Frontal cortex (tissue), 4 donors: ENCODE data around the gene PRCP. TPM values are rescaled to one million over a fixed set of nuclear protein-coding genes. Genes with fewer than 3 reads are reported as not detected.
A peak's percentile ranks its signal among the peaks of the same experiment; 100 is the strongest.

Source experiments
- DNase-seq, 2 donors: peaks; one replicate each; pipeline ENCODE4 v3.0.0; 2012; ENCODE audit warnings: low spot score in 2 of 2
- FAIRE-seq: peaks from 2 replicates; lab custom pipeline; 2012; peaks lifted over from hg19 to GRCh38; lab: Jason Lieb, UNC
- total RNA-seq: library from RNA; depleted of rRNA; stranded (reverse); fragments of >200 nt; gene quantifications from one replicate; pipeline ENCODE4 v1.2.3, GENCODE V29; 2014
- donor health status: control.
- donor health status: control.
- donor health status: control.

PRCP gene
- total RNA-seq, 1 donor from 2014 or later = 28.1 TPM

- FAIRE-seq (no peak), DNase-seq (no peak)
These were observed 57.0 kb downstream of the PRCP start for GRCh38 chr11:82843057-82843795.

- FAIRE-seq (no peak), DNase-seq (peak; percentile 16 to 24)
These were observed 58.2 kb downstream of the PRCP start for GRCh38 chr11:82842019-82842418.

- FAIRE-seq (no peak), DNase-seq (no peak)
These were observed 62.6 kb downstream of the PRCP start for GRCh38 chr11:82837650-82838049.

- FAIRE-seq (no peak), DNase-seq (no peak)
These were observed 67.2 kb downstream of the PRCP start for GRCh38 chr11:82832983-82833382.

GRCh38 chr11:82831364-82831763 lies 68.9 kb downstream of the PRCP start:
- FAIRE-seq (no peak), DNase-seq (no peak)

- FAIRE-seq (no peak), DNase-seq (no peak)
These were observed 69.5 kb downstream of the PRCP start for GRCh38 chr11:82830746-82831145.

GRCh38 chr11:82829101-82829500 lies 71.1 kb downstream of the PRCP start:
- FAIRE-seq (no peak), DNase-seq (no peak)

GRCh38 chr11:82828472-82828871 lies 71.8 kb downstream of the PRCP start:
- DNase-seq = no peak
- FAIRE-seq = no peak

GRCh38 chr11:82826526-82826925 lies 73.7 kb downstream of the PRCP start:
- DNase-seq (no peak), FAIRE-seq (no peak)

GRCh38 chr11:82823647-82824619 lies 76.3 kb downstream of the PRCP start:
- DNase-seq = no peak
- peak; percentile 15 for FAIRE-seq

- FAIRE-seq (no peak), DNase-seq (no peak)
These were observed 81.7 kb downstream of the PRCP start for GRCh38 chr11:82818409-82819043.

- FAIRE-seq (no peak), DNase-seq (no peak)
These were observed 84.8 kb downstream of the PRCP start for GRCh38 chr11:82815406-82815805.

- DNase-seq (no peak), FAIRE-seq (no peak)
These were observed 85.9 kb downstream of the PRCP start for GRCh38 chr11:82814379-82814778.

- DNase-seq = no peak
- FAIRE-seq = no peak
These were observed 88.9 kb downstream of the PRCP start for GRCh38 chr11:82811369-82811768.

- DNase-seq (no peak), FAIRE-seq (no peak)
These were observed 89.5 kb downstream of the PRCP start for GRCh38 chr11:82810738-82811137.

GRCh38 chr11:82810326-82810725 lies 89.9 kb downstream of the PRCP start:
- FAIRE-seq (no peak), DNase-seq (no peak)

GRCh38 chr11:82807646-82808045 lies 92.6 kb downstream of the PRCP start:
- no peak for FAIRE-seq
- no peak for DNase-seq

GRCh38 chr11:82802710-82803109 lies 97.5 kb downstream of the PRCP start:
- FAIRE-seq (no peak), DNase-seq (no peak)

GRCh38 chr11:82796998-82797961 lies 103.0 kb downstream of the PRCP start:
- FAIRE-seq = peak; percentile 45
- peak in 1 of 2 donors; percentile 6 for DNase-seq
